Stimulated activated CD4-positive, alpha-beta T cell treated with anti-CD3 and anti-CD28 coated beads, Interleukin-1b, Interleukin-23, amount 100 ng/mL, for 24 hours (primary cell): Measurements from ENCODE around the gene SLC34A1.
"Not testable (repeated sequence)": the region's sequence is repeated elsewhere in the genome, so short reads cannot be mapped to it uniquely, and the experiment has no call there.

Source experiments
- DNase-seq, 4 experiments: peaks; one replicate each; pipeline ENCODE4 v3.0.0-alpha.2; 2020; ENCODE audit warnings: low read depth in 4 of 4, low spot score in 1 of 4

The SLC34A1 gene

DNA sequence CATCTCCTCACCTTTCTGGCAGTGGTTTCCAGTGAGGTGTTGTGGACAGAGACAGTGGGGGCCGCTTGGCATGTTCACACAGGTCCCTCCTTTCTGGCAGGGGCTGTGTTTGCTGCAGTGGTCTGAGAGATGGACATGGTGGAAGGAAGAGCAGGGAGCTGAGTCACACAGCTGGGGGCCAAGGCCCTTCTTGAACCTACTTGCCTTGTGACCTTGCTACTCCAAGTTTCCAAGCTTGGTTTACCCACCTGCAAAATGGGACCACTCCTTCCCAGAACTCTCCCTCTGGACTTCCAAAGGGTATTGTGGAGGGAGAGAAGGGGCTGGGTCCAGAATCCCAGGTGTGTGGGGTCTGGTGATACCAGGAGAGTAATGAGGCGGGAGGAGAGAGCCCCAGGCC lies 21.1 kb downstream of the SLC34A1 start:
- no peak for DNase-seq

DNA sequence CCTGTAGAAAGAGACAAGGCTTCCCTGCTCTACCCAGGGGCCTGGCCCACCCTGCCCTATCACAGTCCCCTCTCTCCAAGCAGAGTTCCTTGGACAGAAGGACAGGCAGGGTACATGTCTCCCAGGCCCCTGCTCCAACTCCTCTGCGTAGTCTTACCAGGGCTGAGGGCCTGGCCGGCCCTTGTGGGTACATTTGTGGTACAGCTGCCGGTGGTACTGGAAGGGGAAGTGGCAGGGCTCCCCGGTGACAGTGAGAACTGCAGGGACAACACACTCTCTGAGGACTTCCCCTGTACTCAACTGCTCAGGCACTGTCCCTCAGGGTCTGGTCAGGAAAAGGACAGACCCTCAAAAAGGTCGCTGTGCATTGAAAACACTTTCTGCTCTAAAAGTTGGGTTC lies 21.6 kb downstream of the SLC34A1 start:
- no peak for DNase-seq

DNA sequence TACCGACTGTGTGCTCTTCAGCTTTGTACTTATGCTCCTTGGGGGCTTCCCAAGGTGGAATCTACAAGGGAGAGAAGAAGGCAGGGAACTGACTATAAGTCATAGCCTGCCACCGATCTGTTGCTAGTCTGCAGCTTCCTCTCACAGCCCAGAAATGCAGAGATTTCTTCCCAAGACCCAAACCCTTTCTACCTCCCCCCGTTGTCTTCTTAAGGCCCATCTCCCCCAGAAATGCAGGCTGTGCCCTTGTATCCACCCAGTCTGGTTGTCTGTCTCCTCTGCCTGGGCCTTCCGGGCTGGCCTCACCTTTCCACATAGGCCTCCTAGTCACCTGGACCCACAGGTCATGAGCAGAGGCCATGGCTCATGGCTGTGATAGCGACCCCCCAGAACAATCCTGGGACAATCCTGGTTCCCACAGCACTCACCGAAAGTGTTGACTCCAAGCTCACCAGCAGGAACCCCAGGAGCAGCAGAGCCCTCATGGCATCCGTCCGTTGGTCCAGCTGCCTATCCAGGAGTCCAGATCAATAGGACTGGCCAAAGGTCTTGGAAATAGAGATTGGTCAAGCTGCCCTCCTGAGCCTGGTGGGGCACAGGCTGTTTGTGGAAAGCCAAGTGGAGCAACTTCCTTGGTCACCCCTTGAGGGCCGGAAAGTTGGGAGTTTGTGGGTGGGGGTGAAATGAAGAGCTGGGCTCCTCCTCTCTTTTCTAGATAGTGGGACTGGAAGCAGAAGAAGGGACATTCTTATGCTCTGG lies 25.0 kb downstream of the SLC34A1 start, which contains the start of gene F12:
Gene F12 (minus strand): TSS at position 522 of the 759 bp plus-strand sequence. CDS start 37 bp downstream, at position 485.
- no peak for DNase-seq

DNA sequence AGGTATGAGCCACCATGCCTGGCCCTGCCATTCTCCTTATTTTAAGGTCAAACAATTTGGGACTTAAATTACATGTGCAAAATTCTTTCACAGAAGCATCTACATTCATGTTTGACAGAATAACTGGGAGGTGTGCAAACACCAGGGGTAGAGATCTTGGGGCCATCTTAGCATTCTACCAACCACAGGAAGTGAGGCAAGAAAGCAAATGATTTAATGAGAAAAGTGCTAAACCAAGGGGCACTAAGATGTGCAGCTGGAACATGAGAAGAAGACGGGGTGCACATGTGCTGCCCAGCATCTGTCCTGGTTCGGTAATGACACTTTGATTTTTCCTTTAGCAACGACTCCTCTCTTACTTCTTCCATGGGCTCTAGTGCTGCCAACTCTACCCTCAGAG lies 26.3 kb downstream of the SLC34A1 start:
- DNase-seq, result no peak

DNA sequence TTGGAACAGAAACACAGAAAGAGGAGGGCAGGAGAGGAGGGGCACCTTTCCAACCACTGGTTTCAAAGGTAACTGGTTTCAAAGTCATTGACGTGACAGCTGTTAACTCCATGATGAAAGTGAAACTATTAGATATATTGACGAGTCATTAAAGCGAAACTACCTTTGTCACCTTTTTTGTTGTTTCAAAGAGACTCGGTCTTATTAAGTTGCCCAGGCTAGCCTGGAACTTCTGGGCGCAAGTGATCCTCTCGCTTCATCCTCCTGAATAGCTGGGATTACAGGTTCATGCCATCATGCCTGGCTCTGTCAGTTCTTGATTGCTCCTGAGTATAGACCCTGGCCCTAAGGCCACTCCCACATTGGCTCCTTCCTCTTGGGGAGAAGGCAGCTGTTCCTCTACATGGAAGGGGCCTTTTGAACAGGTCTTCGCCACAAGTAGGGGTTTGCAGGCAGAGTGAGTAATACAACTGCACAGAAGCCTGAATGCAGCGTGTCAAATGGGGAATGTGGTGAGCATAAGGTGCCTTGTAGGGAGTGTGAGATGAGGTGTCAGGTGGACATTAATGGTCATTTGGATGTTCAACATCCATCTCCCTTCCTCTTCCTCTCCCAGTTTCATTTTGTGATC lies 28.5 kb downstream of the SLC34A1 start:
- no peak for DNase-seq

DNA sequence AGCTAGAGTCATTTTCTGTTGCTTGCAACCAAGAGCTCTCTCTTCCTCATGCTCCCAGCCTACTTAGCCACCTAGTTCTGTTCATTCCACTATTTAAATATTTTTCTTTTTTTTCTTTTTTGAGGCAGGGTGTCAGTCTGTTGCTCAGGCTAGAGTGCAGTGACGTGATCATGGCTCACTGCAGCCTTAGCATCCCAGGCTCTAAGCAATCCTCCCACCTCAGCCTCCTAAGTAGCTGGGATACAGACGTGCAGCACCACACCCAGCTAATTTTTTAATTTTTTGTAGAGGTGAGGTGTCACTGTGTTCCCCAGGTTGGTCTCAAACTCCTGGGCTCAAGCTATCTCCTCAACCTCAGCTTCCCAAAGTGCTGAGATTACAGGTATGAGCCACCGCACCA lies 30.2 kb downstream of the SLC34A1 start:
- no peak for DNase-seq

DNA sequence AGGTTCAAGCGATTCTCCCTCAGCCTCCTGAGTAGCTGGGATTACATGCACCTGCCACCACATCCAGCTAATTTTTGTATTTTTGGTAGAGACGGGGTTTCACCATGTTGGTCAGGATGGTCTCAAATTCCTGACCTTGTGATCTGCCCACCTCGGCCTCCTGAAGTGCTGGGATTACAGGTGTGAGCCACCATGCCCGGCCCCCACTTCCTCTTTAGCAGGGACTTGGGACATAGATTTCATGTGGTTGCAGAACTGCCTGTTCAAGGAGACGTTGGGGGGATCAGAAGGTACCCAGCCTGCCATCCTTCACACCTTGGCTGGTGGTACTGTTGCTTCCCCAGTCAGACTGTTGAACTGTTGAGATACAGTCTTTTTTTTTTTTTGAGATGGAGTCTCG lies 32.8 kb downstream of the SLC34A1 start:
- not testable (repeated sequence) for DNase-seq

DNA sequence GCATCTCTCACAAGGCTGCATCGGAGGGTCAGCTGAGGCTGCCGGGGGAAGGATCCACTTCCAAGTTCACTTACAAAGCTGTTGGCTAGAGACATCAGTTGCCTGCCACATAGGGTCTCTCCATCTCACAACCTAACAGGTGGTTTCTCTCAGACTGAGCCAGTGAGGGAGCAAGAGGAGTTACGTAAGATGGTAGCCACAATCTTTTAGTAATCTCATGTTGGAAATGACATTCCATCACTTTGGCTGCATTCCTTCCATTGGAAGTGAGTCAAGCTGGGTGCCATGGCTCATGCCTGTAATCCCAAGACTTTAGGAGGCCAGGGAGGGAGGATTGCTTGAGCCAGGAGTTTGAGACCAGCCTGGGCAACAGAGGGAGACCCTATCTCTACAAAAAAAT lies 34.8 kb downstream of the SLC34A1 start:
- no peak for DNase-seq

DNA sequence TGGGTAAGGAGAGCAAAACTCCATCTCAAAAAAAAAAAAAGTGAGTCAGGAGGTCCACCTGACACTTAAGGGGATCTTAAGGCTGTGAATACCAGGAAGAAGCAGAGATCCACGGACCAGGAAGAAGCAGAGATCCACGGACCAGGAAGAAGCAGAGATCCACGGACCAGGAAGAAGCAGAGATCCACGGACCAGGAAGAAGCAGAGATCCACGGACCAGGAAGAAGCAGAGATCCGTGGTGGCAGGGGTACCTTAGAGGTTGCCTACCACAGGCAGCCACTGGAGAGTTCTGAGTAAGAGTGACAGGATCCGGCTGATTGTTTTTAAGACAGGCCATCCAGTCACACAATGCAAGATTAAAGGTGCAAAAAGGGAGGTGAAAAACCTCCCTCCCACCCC lies 36.2 kb downstream of the SLC34A1 start:
- not testable (repeated sequence) for DNase-seq

DNA sequence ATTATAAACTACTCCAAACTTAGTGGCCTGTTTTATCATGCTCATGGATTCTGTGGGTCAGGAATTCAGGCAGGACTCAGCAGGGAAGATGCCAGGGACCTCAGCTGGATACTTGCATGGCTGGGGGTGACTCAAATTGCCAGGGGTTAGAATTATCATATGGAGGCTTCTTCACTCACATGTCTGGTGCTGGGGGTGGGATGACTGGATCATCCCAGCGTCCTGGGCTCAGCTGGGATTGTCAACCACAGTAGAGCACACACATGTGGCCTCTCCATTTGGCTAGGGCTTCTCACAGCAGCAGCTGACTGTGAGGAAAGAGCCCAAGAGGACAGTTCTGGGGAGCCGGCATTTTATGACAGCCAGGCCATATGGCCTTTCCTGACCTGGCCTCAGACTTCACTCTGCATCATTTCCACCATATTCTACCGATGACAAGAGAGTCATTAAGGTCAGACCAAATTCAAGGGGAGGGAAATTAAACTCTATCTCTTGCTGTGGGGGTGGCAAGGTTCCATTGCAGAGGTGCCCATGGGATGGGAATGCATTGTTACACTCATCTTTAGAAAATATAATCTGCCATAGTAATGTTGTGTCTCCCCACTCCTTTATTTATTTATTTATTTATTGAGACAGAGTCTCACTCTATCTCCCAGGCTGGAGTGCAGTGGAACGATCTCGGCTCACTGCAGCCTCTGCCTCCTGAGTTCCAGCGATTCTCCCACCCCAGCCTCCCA lies 37.0 kb downstream of the SLC34A1 start:
- DNase-seq, result no peak

DNA sequence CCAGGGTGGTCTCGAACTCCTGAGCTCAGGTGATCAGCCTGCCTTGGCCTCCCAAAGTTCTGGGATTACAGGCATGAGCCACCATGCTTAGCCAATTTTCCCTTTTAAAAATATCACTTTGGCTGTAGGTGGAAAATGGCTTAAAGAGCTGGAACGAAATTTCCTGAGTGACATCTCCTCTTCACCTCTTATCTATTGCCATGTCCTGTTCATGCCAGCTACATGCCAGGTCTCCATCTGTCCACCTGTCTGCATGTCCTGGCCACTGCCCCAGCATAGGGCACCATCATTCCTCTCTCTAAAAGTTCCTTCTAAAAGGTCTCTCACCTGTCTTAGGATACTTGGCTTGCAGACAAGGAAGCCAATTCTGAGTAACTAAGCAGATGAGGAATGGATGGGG lies 39.4 kb downstream of the SLC34A1 start:
- DNase-seq, result no peak

DNA sequence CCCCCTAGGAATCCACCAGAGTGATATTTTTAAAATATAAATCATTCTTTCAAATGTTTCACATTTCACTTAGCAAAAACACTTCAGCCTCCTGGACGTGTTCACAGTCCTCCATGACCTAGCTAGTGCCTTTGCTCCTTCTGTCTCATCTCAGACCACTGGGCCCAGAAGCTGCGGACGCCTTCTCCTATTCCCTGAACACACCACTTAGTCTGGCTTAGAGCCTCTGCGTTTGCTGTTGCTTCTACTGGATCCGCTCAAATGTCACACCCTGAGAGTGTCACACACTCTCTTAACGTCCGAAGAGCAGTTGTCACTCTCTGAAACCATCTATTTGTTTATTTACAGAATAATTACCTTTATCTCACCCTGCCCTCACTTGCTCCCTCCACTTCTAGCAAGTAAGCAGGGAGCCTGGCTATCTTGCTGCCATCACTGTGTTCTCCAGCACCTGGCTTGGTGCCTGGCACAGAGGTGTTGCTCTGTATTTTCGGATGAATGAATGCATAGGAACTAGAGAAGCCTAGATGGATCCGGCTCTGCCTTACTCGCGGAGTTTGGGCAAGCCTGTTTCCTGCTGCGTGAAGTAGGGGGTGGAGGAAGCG lies 41.1 kb downstream of the SLC34A1 start:
- no peak for DNase-seq

DNA sequence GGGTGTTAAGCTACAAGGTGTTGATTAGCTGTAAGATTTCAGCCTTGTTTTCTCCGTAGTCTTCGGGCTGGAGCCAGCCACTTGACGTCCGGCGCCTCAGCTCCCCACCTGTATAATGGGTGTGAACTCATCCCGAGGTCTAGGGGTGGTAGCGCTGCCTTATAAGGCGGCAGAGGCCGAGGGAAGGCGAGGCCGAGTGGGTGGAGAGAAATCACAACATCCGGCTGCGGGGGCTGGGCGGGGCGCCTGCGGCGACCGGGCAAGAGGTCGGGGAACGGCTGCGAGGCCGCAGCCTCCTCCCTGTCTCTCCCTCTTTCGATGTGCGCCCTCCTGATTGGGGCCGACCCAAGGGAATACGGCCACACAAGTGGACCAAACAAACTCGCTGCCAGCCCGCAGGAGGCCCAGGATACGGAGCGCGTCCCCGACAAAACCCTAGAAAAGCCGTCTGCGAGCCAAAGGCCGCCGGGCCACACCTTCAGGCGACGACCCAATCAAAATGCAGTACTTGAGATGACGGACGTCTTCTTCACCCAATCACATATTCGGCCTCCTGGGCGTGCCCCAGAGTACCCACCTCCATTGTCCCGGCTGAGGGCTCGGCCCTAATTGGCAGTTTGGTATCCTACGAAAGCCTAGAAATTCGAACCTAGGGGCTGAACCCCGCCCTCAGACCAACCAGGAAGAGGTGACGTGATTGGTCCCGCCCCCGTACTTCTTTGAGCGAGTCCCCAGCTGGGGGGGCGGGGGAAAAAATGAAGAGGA lies 41.7 kb downstream of the SLC34A1 start:
- peak; percentile 94 to 100 (median 99) for DNase-seq

DNA sequence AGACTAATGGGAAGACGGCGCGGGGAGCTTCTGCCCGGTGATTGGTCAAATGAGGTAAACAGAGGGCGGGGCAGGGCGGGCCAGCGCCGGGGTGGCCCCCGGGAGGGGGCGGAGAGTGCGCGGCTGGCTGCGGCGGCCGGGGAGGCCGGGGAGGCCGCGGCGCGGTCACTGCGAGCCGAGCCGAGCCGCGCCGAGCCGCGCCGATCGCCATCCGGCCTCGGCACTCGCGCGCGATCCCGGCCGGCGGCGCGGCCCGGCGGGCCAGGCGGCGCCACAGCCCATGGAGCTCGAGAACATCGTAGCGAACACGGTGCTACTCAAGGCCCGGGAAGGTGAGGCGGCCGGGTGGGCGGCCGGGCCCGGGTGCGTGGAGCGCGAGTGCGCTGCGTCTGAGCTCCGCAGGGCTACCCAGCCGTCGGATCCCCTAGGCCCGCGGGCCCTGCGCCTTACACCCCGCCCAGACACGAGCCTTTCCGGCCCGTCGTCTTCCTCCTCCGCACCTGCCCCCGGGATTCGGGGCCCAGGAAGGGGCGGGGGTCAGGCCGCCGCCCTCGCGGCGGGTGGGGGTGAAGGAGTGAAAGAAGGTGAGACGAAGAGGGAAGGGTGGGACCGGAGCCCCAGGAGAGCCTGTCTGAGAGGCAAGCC lies 42.5 kb downstream of the SLC34A1 start, which contains the start of gene GRK6:
Gene GRK6 (plus strand): TSS at position 111 of the 645 bp plus-strand sequence. CDS start 170 bp downstream, at position 281.
- peak in 1 of 4 experiments; percentile 50 for DNase-seq

DNA sequence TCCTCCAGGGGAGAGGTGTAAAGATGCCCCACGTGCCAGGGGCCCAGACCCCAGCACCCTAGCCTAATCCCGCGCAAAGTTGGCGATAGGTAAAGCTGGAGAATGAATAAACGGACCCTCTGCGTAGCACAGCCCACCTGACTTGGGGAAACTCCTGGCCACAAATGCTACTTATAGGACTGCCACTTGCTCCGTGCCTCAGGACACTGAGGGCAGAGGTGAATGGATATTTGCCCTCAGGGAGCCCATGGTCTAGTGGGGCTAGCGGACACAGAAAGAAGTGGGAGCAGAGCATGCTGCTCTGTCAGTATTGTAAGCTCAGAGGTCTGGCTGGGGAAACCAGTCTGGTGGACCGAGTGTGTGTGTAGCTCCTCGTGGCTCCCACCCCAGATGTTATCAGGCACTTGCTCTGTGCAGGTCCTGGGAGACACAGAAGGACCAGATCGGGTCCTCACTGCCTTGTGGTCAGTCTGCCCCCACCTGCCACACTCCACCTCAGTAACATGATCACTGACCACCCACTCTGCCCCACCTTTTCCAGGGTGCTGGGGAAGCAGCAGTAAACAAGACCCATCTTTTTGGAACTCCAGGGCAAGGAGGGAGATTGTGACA lies 43.1 kb downstream of the SLC34A1 start:
- no peak for DNase-seq

DNA sequence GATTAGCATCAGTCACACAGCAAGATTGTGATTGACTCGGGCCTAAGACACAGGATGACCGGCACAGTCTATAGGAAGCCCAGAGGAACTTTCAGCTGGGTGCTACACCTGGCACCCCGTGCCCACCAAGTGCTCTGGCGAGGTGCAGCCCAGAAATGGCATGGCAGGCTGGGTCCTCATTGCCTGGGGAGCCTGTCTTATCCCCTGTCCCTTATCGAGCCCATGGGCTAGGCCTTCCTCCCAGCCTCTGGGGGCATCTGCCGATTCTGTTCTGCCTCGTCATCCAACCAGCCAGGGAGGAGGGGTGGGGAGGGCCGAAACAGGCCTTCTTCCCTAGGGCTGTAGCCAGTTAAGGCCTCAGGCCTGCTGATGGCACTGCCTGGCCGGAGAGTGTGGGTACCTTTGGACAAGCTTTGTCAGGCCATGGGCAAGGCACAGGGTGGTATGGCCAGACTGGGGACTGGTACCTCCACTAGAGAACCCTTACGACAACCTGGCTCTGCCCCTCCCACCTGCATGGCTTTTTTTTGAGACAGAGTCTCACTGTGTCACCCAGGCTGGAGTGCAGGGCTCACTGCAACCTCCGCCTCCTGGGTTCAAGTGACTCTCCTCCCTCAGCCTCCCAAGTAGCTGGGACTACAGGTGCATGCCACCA lies 43.8 kb downstream of the SLC34A1 start:
- DNase-seq, result no peak

DNA sequence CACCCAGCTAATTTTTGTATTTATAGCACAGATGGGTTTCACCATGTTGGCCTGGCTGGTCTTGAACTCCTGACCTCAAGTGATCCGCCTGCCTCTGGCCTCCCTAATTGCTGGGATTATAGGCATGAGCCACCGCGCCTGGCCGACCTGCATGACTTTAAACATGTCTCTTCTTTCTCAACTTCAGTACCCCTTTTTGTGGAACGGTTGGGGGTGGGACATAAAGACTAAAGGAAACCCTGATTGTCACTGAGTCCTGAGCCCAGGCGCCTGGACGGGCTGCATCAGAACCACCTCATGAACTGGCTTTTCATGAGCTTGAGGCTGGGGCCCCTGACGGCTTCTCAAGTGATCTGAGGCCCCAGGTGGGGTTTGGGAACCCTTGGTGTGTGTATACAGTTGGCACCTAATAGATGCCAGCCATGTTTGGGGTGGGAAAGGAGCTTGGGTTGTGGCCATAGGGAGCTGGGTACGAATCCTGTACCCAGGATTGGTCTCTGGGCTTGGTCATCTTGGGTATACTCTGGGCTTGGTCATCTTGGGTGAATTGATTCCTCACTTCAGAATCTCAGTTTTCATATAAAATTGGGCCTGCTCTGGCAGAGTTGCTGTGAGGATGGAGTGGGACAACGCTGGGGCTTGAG lies 44.5 kb downstream of the SLC34A1 start:
- no peak for DNase-seq

DNA sequence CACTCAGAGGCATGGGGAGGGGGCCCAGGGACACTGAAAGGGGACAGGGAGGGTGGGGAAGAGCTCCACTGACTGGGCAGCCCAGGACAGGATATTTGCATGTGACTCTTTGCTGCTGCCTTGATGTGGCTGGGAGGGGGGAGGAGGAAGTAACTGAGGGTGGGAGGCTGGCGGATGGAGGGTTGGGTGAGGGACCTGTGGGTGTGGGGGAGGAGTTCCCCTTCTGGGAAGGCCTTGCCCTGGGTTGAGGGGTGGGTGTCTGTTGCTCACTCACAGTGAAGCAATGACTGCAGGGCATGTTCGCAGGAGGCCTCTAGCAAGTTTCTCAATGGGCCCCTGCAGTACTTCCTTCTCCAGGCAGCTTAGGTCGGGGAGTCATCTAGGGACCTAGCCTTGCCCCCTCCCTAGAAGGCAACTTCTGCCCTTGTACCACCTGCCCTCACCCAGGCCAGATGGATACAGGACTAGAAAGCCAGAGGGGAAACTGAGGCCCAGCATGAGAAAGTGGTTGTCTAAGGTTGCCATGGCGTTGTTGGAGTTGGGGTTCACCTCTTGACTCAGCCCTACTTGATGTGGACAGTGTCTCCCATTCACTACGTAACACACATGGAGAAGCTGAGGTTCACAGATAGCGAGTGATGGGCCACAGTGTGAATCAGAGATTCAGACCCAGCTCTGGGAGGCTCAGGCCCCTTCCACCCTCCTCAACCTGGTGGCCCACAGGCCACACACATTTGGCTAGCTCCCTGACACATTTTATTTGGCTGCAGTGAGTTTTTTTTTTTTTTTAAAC lies 45.2 kb downstream of the SLC34A1 start:
- DNase-seq, result peak in 3 of 4 experiments; percentile 66 to 89 (median 75)
